HepG2 (cell line): ENCODE data around the gene EPC2.

Source experiments
- JUNB ChIP-seq: sonication (generic); formaldehyde crosslinking; IDR thresholded peaks from 2 replicates; pipeline ENCODE4 v1.8.0; 2022; ENCODE audit warnings: missing genetic modification reagents, mild to moderate bottlenecking, borderline replicate concordance
- TF ChIP-seq, protein P1 (sequence below): sonication (generic); formaldehyde crosslinking; IDR thresholded peaks from 2 replicates; pipeline ENCODE4 v1.8.0; 2022; ENCODE audit warnings: mild to moderate bottlenecking, missing genetic modification reagents

DNA sequence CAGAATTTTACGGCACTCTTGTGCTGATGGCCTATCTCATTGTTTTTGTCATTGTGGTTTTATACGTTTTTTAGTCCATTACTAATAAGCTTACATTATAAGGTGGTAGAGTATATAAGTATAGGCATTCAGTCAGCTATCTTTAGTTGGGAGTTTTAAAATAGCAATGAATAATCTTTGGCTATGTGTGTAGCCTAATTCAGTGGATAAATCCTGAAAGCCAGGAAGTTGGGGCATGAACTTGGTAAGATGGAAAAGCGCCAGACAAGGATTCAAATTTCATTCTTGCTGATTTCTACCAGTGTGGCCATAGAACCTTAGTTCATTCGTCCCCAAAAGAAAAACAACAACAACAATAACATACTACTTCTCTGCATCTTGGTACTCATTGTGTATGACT, 31.2 kb downstream of the EPC2 start:
- no peak for TF ChIP-seq JUNB (CRISPR knock-in tag)
- TF ChIP-seq, protein P1, sequence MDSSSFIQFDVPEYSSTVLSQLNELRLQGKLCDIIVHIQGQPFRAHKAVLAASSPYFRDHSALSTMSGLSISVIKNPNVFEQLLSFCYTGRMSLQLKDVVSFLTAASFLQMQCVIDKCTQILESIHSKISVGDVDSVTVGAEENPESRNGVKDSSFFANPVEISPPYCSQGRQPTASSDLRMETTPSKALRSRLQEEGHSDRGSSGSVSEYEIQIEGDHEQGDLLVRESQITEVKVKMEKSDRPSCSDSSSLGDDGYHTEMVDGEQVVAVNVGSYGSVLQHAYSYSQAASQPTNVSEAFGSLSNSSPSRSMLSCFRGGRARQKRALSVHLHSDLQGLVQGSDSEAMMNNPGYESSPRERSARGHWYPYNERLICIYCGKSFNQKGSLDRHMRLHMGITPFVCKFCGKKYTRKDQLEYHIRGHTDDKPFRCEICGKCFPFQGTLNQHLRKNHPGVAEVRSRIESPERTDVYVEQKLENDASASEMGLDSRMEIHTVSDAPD = no peak
